K562 (cell line): ENCODE results near the gene PHF12. TPM values are rescaled to one million over a fixed set of nuclear protein-coding genes. Genes with fewer than 3 reads are reported as not detected.

Experiments used
- ATAC-seq: fragments of 200-7000 bp; cut with Tn5 transposase; 3 replicates; pipeline ENCODE4 v1.9.1; 2020; ENCODE audit warnings: moderate library complexity
- BruUV-seq: library from RNA; stranded (reverse); fragments of 400-500 nt; replicated peaks from 2 replicates; lab custom pipeline; 2021; lab: Mats Ljungman, UMichigan
- CTCF ChIA-PET: fragments of 300-600 bp; formaldehyde crosslinking; extraction: SDS; loops from one replicate; lab custom pipeline; 2021; ENCODE audit warnings: low intra/inter-chr PET ratio; lab: Yijun Ruan, JAX
- POLR2A ChIA-PET: fragments of 300-600, 350-650 bp; sonication (Branson Sonifier 250); formaldehyde crosslinking; extraction: SDS; loops from one replicate; lab custom pipeline; 2021; ENCODE audit warnings: antibody characterized with exemption, inconsistent platforms; lab: Yijun Ruan, JAX
- DNase-seq, 4 experiments: peaks; one replicate each; pipeline versions ENCODE4 v3.0.0 to v3.0.0-alpha.2; 2011 to 2018; ENCODE audit warnings: low spot score in 3 of 4, mixed read lengths in 3 of 4; ENCODE audit errors: extremely low read depth in 1 of 4
- FAIRE-seq: peaks from 2 replicates; lab custom pipeline; 2011; peaks lifted over from hg19 to GRCh38; lab: Jason Lieb, UNC
- H2AFZ ChIP-seq: 2 replicates; pipeline ENCODE4 v1.6.0; 2011; ENCODE audit warnings: low read depth, low read length, control low read depth, inconsistent platforms
- H3K27ac ChIP-seq: fragments of 200-600 bp; 3 replicates; pipeline ENCODE4 v1.8.0; 2011; ENCODE audit warnings: low read depth, mild to moderate bottlenecking, control low read depth, inconsistent platforms, low read length, moderate library complexity, mixed read lengths; ENCODE audit errors: extremely low read depth
- H3K27me3 ChIP-seq, 2 experiments: fragments of 300-600 bp in 1 of 2; 2 replicates in 1 of 2; 3 replicates in 1 of 2; pipeline versions ENCODE4 v1.6.0 to v1.8.0; 2011; ENCODE audit warnings: inconsistent platforms in 2 of 2, low read length in 2 of 2, mild to moderate bottlenecking in 1 of 2, mixed read lengths in 1 of 2, moderate library complexity in 1 of 2; ENCODE audit not compliant: control insufficient read depth in 2 of 2, insufficient read depth in 2 of 2
- H3K36me3 ChIP-seq: fragments of 300-600 bp; 3 replicates; pipeline ENCODE4 v1.8.0; 2011; ENCODE audit warnings: mild to moderate bottlenecking, low read length, inconsistent platforms; ENCODE audit not compliant: control insufficient read depth, insufficient read depth
- H3K4me1 ChIP-seq, 2 experiments: fragments of 200-600 bp in 1 of 2; replicated peaks in 1 of 2; 2 replicates in 1 of 2; 3 replicates in 1 of 2; pipeline versions ENCODE4 v1.5.1 to v1.8.0; 2011; ENCODE audit warnings: inconsistent platforms in 2 of 2, low read length in 2 of 2, mild to moderate bottlenecking in 1 of 2, mixed read lengths in 1 of 2, moderate library complexity in 1 of 2; ENCODE audit not compliant: control insufficient read depth in 2 of 2, insufficient read depth in 2 of 2
- H3K4me2 ChIP-seq: 2 replicates; pipeline ENCODE4 v1.6.1; 2011; ENCODE audit warnings: low read length, control low read depth, inconsistent platforms, mixed read lengths; ENCODE audit not compliant: insufficient read depth
- H3K4me3 ChIP-seq: fragments of 200-600 bp; sonication (generic), shearing (Covaris generic); 2 replicates; pipeline ENCODE4 v1.5.1; 2016; ENCODE audit warnings: control low read depth, inconsistent platforms
- H3K79me2 ChIP-seq: fragments of 200-600 bp; 3 replicates; pipeline ENCODE4 v1.8.0; 2011; ENCODE audit warnings: low read length, inconsistent platforms; ENCODE audit not compliant: control insufficient read depth, insufficient read depth
- H3K9ac ChIP-seq, 2 experiments: 2 replicates each; pipeline versions ENCODE4 v1.6.0 to v1.6.1; 2011; ENCODE audit warnings: low read depth in 2 of 2, low read length in 2 of 2, control low read depth in 1 of 2, inconsistent platforms in 1 of 2, mild to moderate bottlenecking in 1 of 2, mixed read lengths in 1 of 2; ENCODE audit not compliant: insufficient read depth in 1 of 2
- H3K9me1 ChIP-seq: one replicate; pipeline ENCODE4 v1.6.0; 2011; ENCODE audit warnings: inconsistent platforms, mild to moderate bottlenecking, low read length, moderate library complexity; ENCODE audit not compliant: control insufficient read depth, insufficient read depth
- H3K9me3 ChIP-seq: replicated peaks from 2 replicates; pipeline ENCODE4 v1.5.1; 2011; ENCODE audit warnings: low read depth, low read length, inconsistent platforms; ENCODE audit not compliant: control insufficient read depth, insufficient read depth
- H4K20me1 ChIP-seq: replicated peaks from 2 replicates; pipeline ENCODE4 v1.6.1; 2011; ENCODE audit warnings: low read length, inconsistent platforms, mixed read lengths; ENCODE audit not compliant: control insufficient read depth, insufficient read depth
- ATF3 ChIP-seq, 2 experiments: fragments of 450-650 bp in 1 of 2; sonication (generic) in 1 of 2; formaldehyde crosslinking in 1 of 2; IDR thresholded peaks in 1 of 2; conservative IDR thresholded peaks in 1 of 2; 2 replicates each; pipeline versions ENCODE4 v1.6.1 to v1.8.1; 2016 to 2023; ENCODE audit warnings: mild to moderate bottlenecking in 2 of 2, moderate library complexity in 2 of 2, inconsistent platforms in 1 of 2, missing genetic modification reagents in 1 of 2
- CHD4 ChIP-seq: fragments of 200-600 bp; sonication (generic); IDR thresholded peaks from 3 replicates; pipeline ENCODE4 v1.6.1; 2012; ENCODE audit warnings: low read depth, mild to moderate bottlenecking, mixed read lengths, low read length, inconsistent platforms; ENCODE audit not compliant: insufficient read depth, insufficient replicate concordance, poor library complexity, severe bottlenecking
- CXXC5 ChIP-seq: fragments of 250-450 bp; sonication (Bioruptor Pico); IDR thresholded peaks from 2 replicates; pipeline ENCODE4 v1.8.0; 2022; ENCODE audit warnings: inconsistent platforms, mild to moderate bottlenecking, moderate library complexity
- DEAF1 ChIP-seq: fragments of 450-650 bp; formaldehyde crosslinking; IDR thresholded peaks from 2 replicates; pipeline ENCODE4 v1.4.0; 2020; ENCODE audit warnings: mild to moderate bottlenecking, moderate library complexity
- ELF2 ChIP-seq: fragments of 250-450 bp; sonication (Bioruptor Pico); IDR thresholded peaks from 2 replicates; pipeline ENCODE4 v1.5.0; 2021; ENCODE audit warnings: mild to moderate bottlenecking
- FOXP1 ChIP-seq: sonication (generic); formaldehyde crosslinking; IDR thresholded peaks from 2 replicates; pipeline ENCODE4 v1.8.0; 2022; ENCODE audit warnings: mild to moderate bottlenecking, missing genetic modification reagents
- HDAC2 ChIP-seq: fragments of 450-650 bp; IDR thresholded peaks from 2 replicates; pipeline ENCODE4 v1.6.1; 2016; ENCODE audit warnings: mild to moderate bottlenecking
- HLTF ChIP-seq: fragments of 450-650 bp; IDR thresholded peaks from 2 replicates; pipeline ENCODE4 v1.6.1; 2016
- MAZ ChIP-seq, 2 experiments: fragments of 450-650 bp in 1 of 2; sonication (generic) in 1 of 2; formaldehyde crosslinking; IDR thresholded peaks in 1 of 2; conservative IDR thresholded peaks in 1 of 2; 2 replicates each; pipeline versions ENCODE4 v1.4.0 to v1.5.0; 2020; ENCODE audit warnings: mild to moderate bottlenecking in 1 of 2, missing genetic modification reagents in 1 of 2
- MYC ChIP-seq, 2 experiments: fragments of 250-450 bp in 1 of 2; sonication (Bioruptor Pico) in 1 of 2; IDR thresholded peaks; 2 replicates each; pipeline versions ENCODE4 v1.5.1 to v1.6.1; 2012 to 2021; ENCODE audit warnings: low read depth in 2 of 2, borderline replicate concordance in 1 of 2, improper control_type of control experiment in 1 of 2, low read length in 1 of 2, mild to moderate bottlenecking in 1 of 2, moderate library complexity in 1 of 2
- RAD21 ChIP-seq, 2 experiments: fragments of 250-450 bp in 1 of 2; fragments of 450-650 bp in 1 of 2; sonication (Bioruptor Pico) in 1 of 2; formaldehyde crosslinking in 1 of 2; IDR thresholded peaks in 1 of 2; conservative IDR thresholded peaks in 1 of 2; 2 replicates each; pipeline versions ENCODE4 v1.4.0 to v1.8.0; 2020 to 2022; ENCODE audit warnings: mild to moderate bottlenecking in 2 of 2, moderate library complexity in 1 of 2
- RNF219 ChIP-seq: fragments of 250-450 bp; sonication (Bioruptor Pico); IDR thresholded peaks from 2 replicates; pipeline ENCODE4 v1.5.0; 2022; ENCODE audit warnings: mild to moderate bottlenecking
- SMC3 ChIP-seq: conservative IDR thresholded peaks from 2 replicates; pipeline ENCODE4 v1.6.1; 2011; ENCODE audit warnings: low read depth, low read length, improper control_type of control experiment; ENCODE audit not compliant: insufficient read depth
- ZNF212 ChIP-seq: fragments of 450-650 bp; formaldehyde crosslinking; IDR thresholded peaks from 2 replicates; pipeline ENCODE4 v1.4.0; 2020; ENCODE audit warnings: mild to moderate bottlenecking
- ZNF717 ChIP-seq: fragments of 250-450 bp; sonication (Bioruptor Pico); IDR thresholded peaks from 2 replicates; pipeline ENCODE4 v1.5.0; 2021
- WGBS: fragments of 100-300 bp; shearing (Covaris generic); methylation state at CpG from one replicate; pipeline ENCODE4 v1.1.6; 2016; ENCODE audit warnings: low coverage, mixed read lengths; ENCODE audit not compliant: insufficient coverage; ENCODE audit errors: missing lambda C conversion rate; 5-methylcytosine and 5-hydroxymethylcytosine counted together
- in situ Hi-C: fragments of 300-500 bp; cut with MboI; formaldehyde crosslinking; loops from 4 replicates; pipeline ENCODE4 v1.15.0; 2018; ENCODE audit warnings: inconsistent platforms, mixed read lengths
- intact Hi-C: fragments of 100-400 bp; cut with micrococcal nuclease; formaldehyde crosslinking; loops from 2 replicates; pipeline ENCODE4 v1.14.2; 2022
- polyA plus RNA-seq, 8 experiments: library from polyadenylated mRNA; depleted of rRNA in 4 of 8; stranded (reverse) in 5 of 8; unstranded in 3 of 8; fragments of >200 nt; fragmentation: Nextera tagmentation in 2 of 8; fragmentation: Illumina TruSeq in 1 of 8; extraction: Ambion mirVana in 2 of 8; extraction: Trizol in 1 of 8; gene quantifications; 2 replicates each; pipeline versions ENCODE4 v1.2.1 to v1.2.3, GENCODE V29; 2011 to 2014; ENCODE audit warnings: inconsistent platforms in 1 of 8, missing spikeins in 1 of 8
- total RNA-seq, 7 experiments: library from RNA; depleted of rRNA in 6 of 7; stranded (reverse); fragments of >200 nt in 6 of 7; fragmentation: Illumina TruSeq in 2 of 7; extraction: Trizol in 2 of 7; gene quantifications; 2 replicates each; pipeline versions ENCODE4 v1.2.1 to v1.2.3, GENCODE V29; 2011 to 2021; ENCODE audit warnings: low replicate concordance in 1 of 7

The PHF12 gene
- total and polyA plus RNA-seq, 9 of the 15 experiments (the other 6 are each of a cell fraction or from before 2014, with no cell fraction given), result 0.82 to 31.3 (median 13.5) TPM

GRCh38 chr17:28916302-28916934 lies 34.9 kb downstream of the PHF12 start:
- BruUV-seq, result no TSS peak
- TF ChIP-seq RNF219 (CRISPR knock-in tag) (no peak), HLTF (no peak), MAZ (CRISPR knock-in tag; conservative IDR thresholded peaks at IDR 0.05 in 1 of 2, IDR thresholded peaks at IDR 0.05 in 1 of 2) (peak in 1 of 2 experiments; percentile 43; a peak in 1 of 4 replicates), ZNF717 (CRISPR knock-in tag) (no peak), FOXP1 (CRISPR knock-in tag) (no peak), RAD21 (CRISPR knock-in tag; conservative IDR thresholded peaks at IDR 0.05 in 1 of 2, IDR thresholded peaks at IDR 0.05 in 1 of 2) (peak; percentile 76 to 84), SMC3 (peak; percentile 61), DEAF1 (CRISPR knock-in tag) (peak; percentile 62), CXXC5 (CRISPR knock-in tag) (peak; percentile 20; the same call in 1 of the 2 replicates), CHD4 (no peak), ATF3 (IDR thresholded peaks at IDR 0.05) (no peak), ATF3 (CRISPR knock-in tag; conservative IDR thresholded peaks at IDR 0.05) (peak; percentile 60; the same call in 1 of the 2 replicates), ELF2 (no peak), ZNF212 (CRISPR knock-in tag) (no peak), MYC (IDR thresholded peaks at IDR 0.05; ENCODE audit: low read depth, low read length) (no peak), MYC (CRISPR knock-in tag; IDR thresholded peaks at IDR 0.05; ENCODE audit: borderline replicate concordance, low read depth) (no peak), HDAC2 (no peak)

More at GRCh38 chr17:28916302-28916934, 34.9 kb downstream of the PHF12 start:
- Histone ChIP-seq H4K20me1 (peaks cover 5% of the 10 kb centered on the region), H3K9me3 (peaks cover 4% of the 10 kb centered on the region; the same call in 1 of the 2 replicates), H3K4me2 (no peak overlapping the region), H3K36me3 (peaks cover 92% of the 10 kb centered on the region), H2AFZ (no peak overlapping the region), H3K9me1 (peaks cover 5% of the 10 kb centered on the region), H3K27ac (no peak overlapping the region; the same call in 2 of the 3 replicates), H3K9ac (no peak overlapping the region), H3K4me1 (peaks cover 17 to 18% of the 10 kb centered on the region in 2 experiments), H3K4me3 (no peak overlapping the region), H3K27me3 (no peaks in the 10 kb centered on the region), H3K79me2 (peaks cover 5% of the 10 kb centered on the region; the same call in 1 of the 3 replicates)
- POLR2A ChIA-PET, result interaction anchor here (1.1 to 3.7 kb wide), 5 partner anchors 10 to 269 kb away, joined by 3 to 14 read pairs (median 5); no protein-coding TSS in a partner anchor
- CTCF ChIA-PET, result interaction anchor here (0.7 to 3.2 kb wide), 4 partner anchors 11 to 190 kb away, joined by 3 to 15 read pairs (median 3); partner anchors contain the start of gene TLCD1
- intact Hi-C loops, result loop anchor here (1.0 to 2.0 kb wide), 3 partner anchors 68 to 189 kb away; no protein-coding TSS in a partner anchor
- peak; percentile 87 for FAIRE-seq
- peak; percentile 82 for ATAC-seq
- 63% methylated on average over 6 of the region's 6 CpGs for WGBS
- in situ Hi-C loops, result no loop called here
- peak in 2 of 4 experiments; percentile 44 to 73 for DNase-seq
